PC-9 (cell line): ENCODE results near the gene SDK1.

Source experiments
- CTCF ChIP-seq: fragments of 200-600 bp; sonication (generic); conservative IDR thresholded peaks from 2 replicates; pipeline ENCODE4 v1.6.1; 2017; ENCODE audit warnings: mixed run types, antibody characterized with exemption, mild to moderate bottlenecking, moderate library complexity
- EZH2 ChIP-seq: fragments of 200-600 bp; sonication (generic); IDR thresholded peaks from 2 replicates; pipeline ENCODE4 v1.8.0; 2017; ENCODE audit warnings: antibody characterized with exemption, low read depth

- TF ChIP-seq CTCF (no peak), EZH2 (no peak)
Observed at GRCh38 chr7:3440509-3440908, 139.5 kb downstream of the SDK1 start.
